Lower leg skin (tissue), 3 donors: ENCODE measurements around the gene MIPEP.
"Not testable (repeated sequence)": the region's sequence is repeated elsewhere in the genome, so short reads cannot be mapped to it uniquely, and the experiment has no call there.

ENCODE experiments used
- POLR2A ChIP-seq, 2 donors: fragments of 450-650 bp; IDR thresholded peaks; one replicate each; pipeline ENCODE4 v1.6.1; 2016 to 2017; ENCODE audit warnings: antibody characterized with exemption in 2 of 2, mild to moderate bottlenecking in 1 of 2, moderate library complexity in 1 of 2
- TF ChIP-seq, protein P1 (sequence below), 3 donors: fragments of 450-650 bp; IDR thresholded peaks; one replicate each; pipeline ENCODE4 v1.5.1; 2016; ENCODE audit warnings: antibody characterized with exemption in 3 of 3, mild to moderate bottlenecking in 3 of 3, moderate library complexity in 2 of 3

DNA sequence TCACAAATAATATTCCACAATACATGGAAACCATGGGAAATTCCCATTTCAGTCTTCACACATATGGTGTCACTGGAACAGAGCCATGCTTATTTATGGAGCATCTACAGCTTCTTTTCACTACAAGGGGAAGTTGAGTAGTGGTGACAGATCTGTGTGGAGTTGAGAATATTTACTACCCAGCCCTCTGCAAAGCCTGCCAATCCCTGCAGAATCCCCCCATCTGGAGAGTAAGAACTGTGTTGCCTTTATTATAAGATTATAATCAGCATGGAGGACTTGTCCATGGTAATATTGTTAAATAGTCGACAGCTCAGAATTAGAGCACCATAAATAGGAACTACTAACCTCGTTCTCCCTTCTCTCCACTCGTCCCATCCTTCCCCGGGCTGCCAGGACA is 4.6 kb upstream of the MIPEP start:
- TF ChIP-seq, protein P1, sequence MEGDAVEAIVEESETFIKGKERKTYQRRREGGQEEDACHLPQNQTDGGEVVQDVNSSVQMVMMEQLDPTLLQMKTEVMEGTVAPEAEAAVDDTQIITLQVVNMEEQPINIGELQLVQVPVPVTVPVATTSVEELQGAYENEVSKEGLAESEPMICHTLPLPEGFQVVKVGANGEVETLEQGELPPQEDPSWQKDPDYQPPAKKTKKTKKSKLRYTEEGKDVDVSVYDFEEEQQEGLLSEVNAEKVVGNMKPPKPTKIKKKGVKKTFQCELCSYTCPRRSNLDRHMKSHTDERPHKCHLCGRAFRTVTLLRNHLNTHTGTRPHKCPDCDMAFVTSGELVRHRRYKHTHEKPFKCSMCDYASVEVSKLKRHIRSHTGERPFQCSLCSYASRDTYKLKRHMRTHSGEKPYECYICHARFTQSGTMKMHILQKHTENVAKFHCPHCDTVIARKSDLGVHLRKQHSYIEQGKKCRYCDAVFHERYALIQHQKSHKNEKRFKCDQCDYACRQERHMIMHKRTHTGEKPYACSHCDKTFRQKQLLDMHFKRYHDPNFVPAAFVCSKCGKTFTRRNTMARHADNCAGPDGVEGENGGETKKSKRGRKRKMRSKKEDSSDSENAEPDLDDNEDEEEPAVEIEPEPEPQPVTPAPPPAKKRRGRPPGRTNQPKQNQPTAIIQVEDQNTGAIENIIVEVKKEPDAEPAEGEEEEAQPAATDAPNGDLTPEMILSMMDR (IDR thresholded peaks at IDR 0.05) = not testable (repeated sequence)
- not testable (repeated sequence) for TF ChIP-seq POLR2A (IDR thresholded peaks at IDR 0.05)
